HFF-Myc (cell line): ENCODE measurements around the gene ZIC5.

Experiments used
- DNase-seq: peaks from one replicate; pipeline ENCODE4 v3.0.0-alpha.2; 2011; ENCODE audit warnings: low read depth; ENCODE audit errors: extremely low read depth
- H3K4me3 ChIP-seq: replicated peaks from 2 replicates; pipeline ENCODE4 v1.5.1; 2011; ENCODE audit warnings: low read depth, mild to moderate bottlenecking, control low read depth, low read length
- CTCF ChIP-seq: IDR thresholded peaks from 2 replicates; pipeline ENCODE4 v1.5.1; 2012; ENCODE audit warnings: mild to moderate bottlenecking, low read depth, low read length, control low read depth; ENCODE audit errors: missing control alignments

Gene ZIC5

GRCh38 chr13:99973808-99974185 is 2.2 kb upstream of the ZIC5 start:
- no peak for TF ChIP-seq CTCF
- no peak overlapping the region for H3K4me3 ChIP-seq
- DNase-seq = no peak

GRCh38 chr13:99973163-99973807 is 1.7 kb upstream of the ZIC5 start:
- H3K4me3 ChIP-seq = no peak overlapping the region
- no peak for TF ChIP-seq CTCF
- DNase-seq = no peak

GRCh38 chr13:99972190-99972731 is 694 bp upstream of the ZIC5 start:
- H3K4me3 ChIP-seq = no peak overlapping the region
- DNase-seq = no peak
- TF ChIP-seq CTCF = no peak

- no peak for TF ChIP-seq CTCF
- H3K4me3 ChIP-seq = no peak overlapping the region
- DNase-seq = no peak
Measured at GRCh38 chr13:99970651-99971575, 654 bp downstream of the ZIC5 start.

- 0 out of 2 replicates have a peak overlapping the region, but pooled peaks have one; percentile 12 for H3K4me3 ChIP-seq
- TF ChIP-seq CTCF = no peak
- no peak for DNase-seq
Measured at GRCh38 chr13:99969919-99970650, 1.5 kb downstream of the ZIC5 start.

GRCh38 chr13:99969453-99969918 is 2.1 kb downstream of the ZIC5 start:
- no peak for DNase-seq
- TF ChIP-seq CTCF = no peak
- no peak overlapping the region for H3K4me3 ChIP-seq
